Fibroblast of lung (primary cell): Measurements from ENCODE around the gene DMXL1.

Experiments used
- EZH2 ChIP-seq: IDR thresholded peaks from 2 replicates; pipeline ENCODE4 v1.5.1; 2012; ENCODE audit warnings: low read length, control low read depth, mild to moderate bottlenecking; ENCODE audit errors: missing control alignments
- TF ChIP-seq, protein P1 (sequence below), 2 donors: IDR thresholded peaks in 1 of 2; conservative IDR thresholded peaks in 1 of 2; 1 replicate in 1 of 2; 2 replicates in 1 of 2; pipeline ENCODE4 v1.5.1; 2011 to 2012; ENCODE audit warnings: low read length in 2 of 2, control low read depth in 1 of 2, inconsistent platforms in 1 of 2, low read depth in 1 of 2, mild to moderate bottlenecking in 1 of 2

- TF ChIP-seq, protein P1, sequence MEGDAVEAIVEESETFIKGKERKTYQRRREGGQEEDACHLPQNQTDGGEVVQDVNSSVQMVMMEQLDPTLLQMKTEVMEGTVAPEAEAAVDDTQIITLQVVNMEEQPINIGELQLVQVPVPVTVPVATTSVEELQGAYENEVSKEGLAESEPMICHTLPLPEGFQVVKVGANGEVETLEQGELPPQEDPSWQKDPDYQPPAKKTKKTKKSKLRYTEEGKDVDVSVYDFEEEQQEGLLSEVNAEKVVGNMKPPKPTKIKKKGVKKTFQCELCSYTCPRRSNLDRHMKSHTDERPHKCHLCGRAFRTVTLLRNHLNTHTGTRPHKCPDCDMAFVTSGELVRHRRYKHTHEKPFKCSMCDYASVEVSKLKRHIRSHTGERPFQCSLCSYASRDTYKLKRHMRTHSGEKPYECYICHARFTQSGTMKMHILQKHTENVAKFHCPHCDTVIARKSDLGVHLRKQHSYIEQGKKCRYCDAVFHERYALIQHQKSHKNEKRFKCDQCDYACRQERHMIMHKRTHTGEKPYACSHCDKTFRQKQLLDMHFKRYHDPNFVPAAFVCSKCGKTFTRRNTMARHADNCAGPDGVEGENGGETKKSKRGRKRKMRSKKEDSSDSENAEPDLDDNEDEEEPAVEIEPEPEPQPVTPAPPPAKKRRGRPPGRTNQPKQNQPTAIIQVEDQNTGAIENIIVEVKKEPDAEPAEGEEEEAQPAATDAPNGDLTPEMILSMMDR (conservative IDR thresholded peaks at IDR 0.05 in 1 of 2, IDR thresholded peaks at IDR 0.05 in 1 of 2; ENCODE audit: low read depth in 1 of 2, low read length in 2 of 2), result no peak
- no peak for TF ChIP-seq EZH2
These were observed 105.9 kb downstream of the DMXL1 start for GRCh38 chr5:119176785-119177184.
